PC-3 (cell line): ENCODE measurements around the gene ATAD3A. TPM values are rescaled to one million over a fixed set of nuclear protein-coding genes. Genes with fewer than 3 reads are reported as not detected.

Experiments used
- ATAC-seq: fragments of 200-7000 bp; cut with Tn5 transposase; 2 replicates; pipeline ENCODE4 v1.9.1; 2020; ENCODE audit warnings: mild to moderate bottlenecking, moderate library complexity
- BruUV-seq: library from RNA; stranded (reverse); fragments of 400-500 nt; replicated peaks from 2 replicates; lab custom pipeline; 2021; lab: Mats Ljungman, UMichigan
- CTCF ChIA-PET: fragments of 300-600 bp; sonication (Branson Sonifier 250); formaldehyde crosslinking; loops from one replicate; lab custom pipeline; 2022; ENCODE audit warnings: antibody characterized with exemption; lab: Charles Lee
- POLR2A ChIA-PET: fragments of 300-600 bp; sonication (Branson Sonifier 250); formaldehyde crosslinking; loops from one replicate; lab custom pipeline; 2022; ENCODE audit warnings: antibody characterized with exemption; ENCODE audit not compliant: unreplicated experiment; lab: Charles Lee
- DNase-seq: peaks from one replicate; pipeline ENCODE4 v3.0.0-alpha.2; 2015
- H2AFZ ChIP-seq: fragments of 300-600 bp; sonication (generic); 2 replicates; pipeline ENCODE4 v1.6.0; 2016; ENCODE audit warnings: antibody characterized with exemption, low read length
- H3F3A ChIP-seq: fragments of 300-600 bp; sonication (generic); one replicate; pipeline ENCODE4 v1.6.0; 2017; ENCODE audit warnings: antibody characterized with exemption, low read length, control low read depth, mild to moderate bottlenecking; ENCODE audit not compliant: unreplicated experiment
- H3K27ac ChIP-seq: fragments of 300-600 bp; sonication (generic); 2 replicates; pipeline ENCODE4 v1.5.1; 2016; ENCODE audit warnings: mild to moderate bottlenecking, low read length
- H3K27me3 ChIP-seq: fragments of 300-600 bp; sonication (generic); 2 replicates; pipeline ENCODE4 v1.6.1; 2016; ENCODE audit warnings: low read length, mixed read lengths
- H3K36me3 ChIP-seq: fragments of 300-600 bp; sonication (generic); 2 replicates; pipeline ENCODE4 v1.6.1; 2016; ENCODE audit warnings: low read depth, mixed run types, low read length, mixed read lengths
- H3K4me1 ChIP-seq: fragments of 300-600 bp; sonication (generic); 2 replicates; pipeline ENCODE4 v1.5.1; 2016; ENCODE audit warnings: low read length; ENCODE audit not compliant: insufficient read depth
- H3K4me2 ChIP-seq: fragments of 300-600 bp; sonication (generic); 2 replicates; pipeline ENCODE4 v1.6.0; 2016; ENCODE audit warnings: low read length
- H3K4me3 ChIP-seq: fragments of 300-600 bp; sonication (generic); 2 replicates; pipeline ENCODE4 v1.5.1; 2016; ENCODE audit warnings: mild to moderate bottlenecking, low read length, mixed read lengths
- H3K79me2 ChIP-seq: fragments of 300-600 bp; sonication (generic); 2 replicates; pipeline ENCODE4 v1.6.1; 2017; ENCODE audit warnings: low read length, mixed read lengths
- H3K9ac ChIP-seq: fragments of 300-600 bp; sonication (generic); 2 replicates; pipeline ENCODE4 v1.6.0; 2016; ENCODE audit warnings: mild to moderate bottlenecking, low read length
- H3K9me2 ChIP-seq: fragments of 300-600 bp; sonication (generic); replicated peaks from 2 replicates; pipeline ENCODE4 v1.6.1; 2016; ENCODE audit warnings: mixed run types, low read length, mixed read lengths
- H3K9me3 ChIP-seq: fragments of 300-600 bp; sonication (generic); 2 replicates; pipeline ENCODE4 v1.6.1; 2016; ENCODE audit warnings: low read length, mixed read lengths
- H4K20me1 ChIP-seq: fragments of 300-600 bp; sonication (generic); 2 replicates; pipeline ENCODE4 v1.6.1; 2016; ENCODE audit warnings: low read length, mixed read lengths
- EZH2 ChIP-seq: fragments of 300-600 bp; sonication (generic); IDR thresholded peaks from one replicate; pipeline ENCODE4 v1.6.1; 2017; ENCODE audit warnings: antibody characterized with exemption, mild to moderate bottlenecking, low read length; ENCODE audit not compliant: unreplicated experiment
- EZH2phosphoT487 ChIP-seq: fragments of 300-600 bp; sonication (generic); IDR thresholded peaks from 2 replicates; pipeline ENCODE4 v1.6.1; 2018; ENCODE audit warnings: mild to moderate bottlenecking, antibody characterized with exemption, low read length, borderline replicate concordance
- intact Hi-C: fragments of 100-400 bp; cut with micrococcal nuclease; formaldehyde crosslinking; loops from 2 replicates; pipeline ENCODE4 v1.9.0; 2023
- total RNA-seq: library from RNA; depleted of rRNA; stranded (reverse); fragments of >200 nt; gene quantifications from 2 replicates; pipeline ENCODE4 v1.2.3, GENCODE V29; 2014
- TF ChIP-seq, protein P1 (sequence below): fragments of 300-600 bp; sonication (generic); conservative IDR thresholded peaks from 2 replicates; pipeline ENCODE4 v1.5.1; 2017; ENCODE audit warnings: antibody characterized with exemption, low read depth, mild to moderate bottlenecking, low read length

Gene ATAD3A
- total RNA-seq, 1 experiment from 2014 or later, result 186 TPM

DNA sequence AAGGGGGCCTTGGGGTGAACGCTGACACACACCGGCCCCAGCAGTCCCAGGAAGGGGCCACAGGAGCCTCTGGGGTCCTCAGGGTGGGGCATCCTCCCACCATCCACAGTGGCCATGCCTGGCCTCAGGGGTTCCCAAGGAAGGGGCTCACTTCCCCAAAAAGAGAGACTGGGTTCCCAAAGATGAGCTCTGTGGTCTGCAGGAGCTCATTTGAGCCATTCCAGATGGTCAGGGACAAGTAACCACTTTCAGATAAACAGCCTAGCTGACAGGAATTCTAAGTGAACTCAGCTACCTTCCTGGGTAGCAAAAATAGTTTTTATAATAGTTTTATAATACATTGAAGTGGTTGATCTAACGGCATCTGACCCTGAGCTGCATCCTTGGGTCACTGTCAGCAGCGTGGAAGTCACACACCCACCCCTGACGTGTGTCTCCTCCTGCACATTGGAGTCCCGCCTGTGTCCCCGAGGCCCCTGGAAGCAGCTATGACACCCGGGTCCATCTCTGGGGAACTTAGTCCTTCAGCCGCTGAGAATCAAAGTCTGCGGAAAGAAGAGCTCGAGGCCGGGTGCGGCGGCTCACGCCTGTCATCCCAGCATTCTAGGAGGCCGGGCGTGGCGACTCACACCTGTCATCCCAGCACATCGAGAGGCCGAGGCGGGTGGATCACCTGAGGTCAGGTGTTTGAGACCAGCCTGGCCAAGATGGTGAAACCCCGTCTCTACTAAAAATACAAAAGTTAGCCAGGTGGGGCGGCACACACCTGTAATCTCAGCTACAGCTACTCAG is 34.2 kb downstream of the ATAD3A start:
- DNase-seq (no peak), ATAC-seq (no peak)
- no peak overlapping the region for H3K4me2 ChIP-seq
- TF ChIP-seq EZH2, result no peak
- no peak for TF ChIP-seq EZH2phosphoT487
- TF ChIP-seq, protein P1, sequence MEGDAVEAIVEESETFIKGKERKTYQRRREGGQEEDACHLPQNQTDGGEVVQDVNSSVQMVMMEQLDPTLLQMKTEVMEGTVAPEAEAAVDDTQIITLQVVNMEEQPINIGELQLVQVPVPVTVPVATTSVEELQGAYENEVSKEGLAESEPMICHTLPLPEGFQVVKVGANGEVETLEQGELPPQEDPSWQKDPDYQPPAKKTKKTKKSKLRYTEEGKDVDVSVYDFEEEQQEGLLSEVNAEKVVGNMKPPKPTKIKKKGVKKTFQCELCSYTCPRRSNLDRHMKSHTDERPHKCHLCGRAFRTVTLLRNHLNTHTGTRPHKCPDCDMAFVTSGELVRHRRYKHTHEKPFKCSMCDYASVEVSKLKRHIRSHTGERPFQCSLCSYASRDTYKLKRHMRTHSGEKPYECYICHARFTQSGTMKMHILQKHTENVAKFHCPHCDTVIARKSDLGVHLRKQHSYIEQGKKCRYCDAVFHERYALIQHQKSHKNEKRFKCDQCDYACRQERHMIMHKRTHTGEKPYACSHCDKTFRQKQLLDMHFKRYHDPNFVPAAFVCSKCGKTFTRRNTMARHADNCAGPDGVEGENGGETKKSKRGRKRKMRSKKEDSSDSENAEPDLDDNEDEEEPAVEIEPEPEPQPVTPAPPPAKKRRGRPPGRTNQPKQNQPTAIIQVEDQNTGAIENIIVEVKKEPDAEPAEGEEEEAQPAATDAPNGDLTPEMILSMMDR, result no peak
- H3K9me3 ChIP-seq, result no peaks in the 10 kb centered on the region
- peaks cover 27% of the 10 kb centered on the region; the same call in 1 of the 2 replicates for H3K36me3 ChIP-seq
- intact Hi-C loops, result no loop called here
- CTCF ChIA-PET, result no interaction called here
- H3K27ac ChIP-seq, result no peak overlapping the region
- no TSS peak for BruUV-seq
- H3K27me3 ChIP-seq, result no peaks in the 10 kb centered on the region
- no peaks in the 10 kb centered on the region for H3F3A ChIP-seq
- H3K9me2 ChIP-seq, result no peaks in the 10 kb centered on the region
- H4K20me1 ChIP-seq, result peaks cover 5% of the 10 kb centered on the region; the same call in 1 of the 2 replicates
- H3K9ac ChIP-seq, result no peak overlapping the region
- POLR2A ChIA-PET, result no interaction called here
- H3K4me1 ChIP-seq, result no peaks in the 10 kb centered on the region
- no peak overlapping the region for H2AFZ ChIP-seq
- no peak overlapping the region for H3K4me3 ChIP-seq
- peaks cover 16% of the 10 kb centered on the region for H3K79me2 ChIP-seq

DNA sequence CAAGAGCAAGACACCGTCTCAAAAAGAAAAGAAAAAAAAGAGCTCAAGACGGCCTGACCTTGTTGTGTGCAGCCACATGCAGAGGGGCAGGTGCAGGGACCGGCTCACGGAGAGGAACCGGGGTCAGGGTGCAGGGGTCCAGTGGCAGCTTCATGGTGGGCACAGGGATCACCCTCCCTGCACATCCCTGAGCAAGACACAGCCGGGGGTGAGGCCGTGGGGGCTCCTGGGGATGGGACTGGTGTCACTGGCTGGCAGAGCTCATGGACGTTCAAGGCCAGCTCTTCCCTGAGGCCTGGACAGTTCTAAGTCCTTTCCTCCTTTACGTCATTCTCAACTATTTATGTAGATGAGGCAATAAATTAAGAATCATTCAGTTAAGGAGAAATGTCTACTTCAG is 35.0 kb downstream of the ATAD3A start:
- ChIA-PET CTCF (no interaction called here), POLR2A (no interaction called here)

More for the DNA sequence above, 35.0 kb downstream of the ATAD3A start:
- intact Hi-C loops, result no loop called here
- no peak overlapping the region for H3K9ac ChIP-seq
- no peak overlapping the region for H3K27ac ChIP-seq
- H3K27me3 ChIP-seq, result no peaks in the 10 kb centered on the region
- peaks cover 24% of the 10 kb centered on the region for H3K79me2 ChIP-seq
- BruUV-seq, result no TSS peak
- H4K20me1 ChIP-seq, result peaks cover 5% of the 10 kb centered on the region; the same call in 1 of the 2 replicates
- H3K4me2 ChIP-seq, result no peak overlapping the region
- H3K4me1 ChIP-seq, result no peaks in the 10 kb centered on the region
- no peaks in the 10 kb centered on the region for H3K9me3 ChIP-seq
- DNase-seq (no peak), ATAC-seq (no peak)
- peaks cover 20% of the 10 kb centered on the region; the same call in 1 of the 2 replicates for H3K36me3 ChIP-seq
- no peaks in the 10 kb centered on the region for H3F3A ChIP-seq
- no peaks in the 10 kb centered on the region for H3K9me2 ChIP-seq
- TF ChIP-seq EZH2phosphoT487 (no peak), EZH2 (no peak)
- TF ChIP-seq, protein P1, result no peak
- H3K4me3 ChIP-seq, result no peak overlapping the region
- H2AFZ ChIP-seq, result no peak overlapping the region
